Esophagus squamous epithelium (tissue), 4 donors: ENCODE results near the gene CARM1.
"Not testable (repeated sequence)": the region's sequence is repeated elsewhere in the genome, so short reads cannot be mapped to it uniquely, and the experiment has no call there.

Source experiments
- CTCF ChIP-seq, 6 experiments: fragments of 450-650 bp in 4 of 6; fragments of 200-600 bp in 2 of 6; sonication (generic) in 2 of 6; IDR thresholded peaks; one replicate each; pipeline ENCODE4 v1.5.1; 2016 to 2019; ENCODE audit warnings: antibody characterized with exemption in 6 of 6, mild to moderate bottlenecking in 4 of 6, moderate library complexity in 4 of 6
- POLR2A ChIP-seq, 4 donors: fragments of 450-650 bp; IDR thresholded peaks; one replicate each; pipeline ENCODE4 v1.6.1; 2017; ENCODE audit warnings: antibody characterized with exemption in 4 of 4, mild to moderate bottlenecking in 4 of 4, moderate library complexity in 3 of 4

DNA sequence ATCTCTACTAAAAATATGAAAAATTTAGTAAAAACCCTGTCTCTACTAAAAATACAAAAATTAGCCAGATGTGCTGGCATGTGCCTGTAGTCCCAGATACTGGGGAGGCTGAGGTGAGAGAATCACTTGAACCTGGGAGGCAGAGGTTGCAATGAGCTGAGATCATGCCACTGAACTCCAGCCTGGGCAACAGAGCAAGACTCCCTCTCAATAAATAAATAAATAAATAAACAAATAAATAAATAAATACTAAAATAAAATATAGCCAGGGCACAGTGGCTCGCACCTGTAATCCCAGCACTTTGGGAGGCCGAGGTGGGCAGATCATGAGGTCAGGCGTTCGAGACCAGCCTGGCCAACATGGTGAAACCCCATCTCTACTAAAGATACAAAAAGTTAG, 72.1 kb downstream of the CARM1 start:
- TF ChIP-seq CTCF, POLR2A (IDR thresholded peaks at IDR 0.05): not testable (repeated sequence)
